ENCODE data around the gene IFIT1. TPM values are rescaled to one million over a fixed set of nuclear protein-coding genes. Genes with fewer than 3 reads are reported as not detected.

Gene IFIT1
- total and polyA plus RNA-seq, 2 donors (not counting 3 experiments of a cell fraction or from before 2014, with no cell fraction given): 0.51 to 0.75 TPM

DNA sequence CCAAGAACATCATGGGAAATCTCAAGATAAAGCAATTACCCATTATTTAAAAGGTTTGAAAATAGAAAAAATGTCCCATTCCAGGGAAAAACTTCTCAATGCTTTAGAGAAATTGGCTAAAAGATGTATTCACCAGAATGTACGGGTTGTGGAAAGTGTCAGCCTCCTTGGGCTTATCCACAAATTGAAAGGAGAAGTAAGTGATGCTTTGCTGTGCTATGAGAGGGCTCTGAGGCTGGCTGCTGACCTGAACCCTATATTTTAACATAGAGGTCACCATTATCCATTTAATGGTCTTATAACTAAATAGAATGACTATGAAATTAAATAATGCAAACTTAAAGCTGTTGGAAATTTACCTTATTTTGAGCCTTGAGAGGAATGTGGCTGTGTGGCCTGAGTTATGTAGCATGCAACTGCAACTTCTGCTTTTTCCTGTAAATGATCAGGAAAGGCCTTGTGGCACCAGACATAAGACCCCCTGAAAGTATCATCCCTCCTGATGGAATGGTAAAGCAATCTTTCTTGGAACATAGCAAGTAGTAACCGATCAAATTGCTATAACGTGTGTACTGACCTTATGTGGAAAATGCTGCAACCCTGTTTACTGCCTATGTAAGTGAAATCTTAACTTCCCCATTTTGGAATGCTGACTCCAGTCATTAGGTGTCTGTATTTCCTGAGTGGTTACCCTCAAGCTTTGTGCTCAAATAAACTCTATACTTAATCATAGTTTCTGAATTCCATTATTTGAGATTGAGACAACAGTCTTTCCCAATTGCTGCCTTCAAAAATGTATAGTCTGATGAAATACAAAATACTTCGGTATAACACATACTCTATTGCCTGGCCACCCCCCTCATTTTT, 7.7 kb upstream of the IFIT1 start:
- Histone ChIP-seq H3K9me1 (replicated peaks; ENCODE audit: control insufficient read depth, extremely low read depth, insufficient read depth, low read length) (no peaks in the 10 kb centered on the region), H3K4me1 (ENCODE audit: control insufficient read depth, extremely low read depth, insufficient read depth, low read length) (no peaks in the 10 kb centered on the region), H3K4me3 (replicated peaks in 1 of 3; ENCODE audit: insufficient read depth in 1 of 3, low read depth in 1 of 3, low read length in 3 of 3) (no peak overlapping the region), H3K27ac (ENCODE audit: insufficient read depth, low read depth, low read length) (no peak overlapping the region), H3K9ac (replicated peaks; ENCODE audit: extremely low read depth, insufficient read depth, low read length) (no peak overlapping the region), H4K20me1 (replicated peaks; ENCODE audit: control insufficient read depth, extremely low read depth, insufficient read depth, low read length) (no peaks in the 10 kb centered on the region), H3K36me3 (ENCODE audit: control insufficient read depth in 2 of 2, extremely low read depth in 1 of 2, insufficient read depth in 2 of 2, low read length in 2 of 2) (no peaks in the 10 kb centered on the region), H3K79me2 (ENCODE audit: control insufficient read depth, insufficient read depth, low read length) (no peaks in the 10 kb centered on the region), H3K27me3 (ENCODE audit: control insufficient read depth in 2 of 2, insufficient read depth in 2 of 2, low read length in 2 of 2) (peaks cover 14 to 16% of the 10 kb centered on the region in 2 experiments), H2AFZ (ENCODE audit: low read depth, low read length) (no peak overlapping the region), H3K4me2 (ENCODE audit: insufficient read depth, low read length) (no peak overlapping the region), H3K9me3 (replicated peaks; ENCODE audit: control insufficient read depth, insufficient read depth, low read length) (no peaks in the 10 kb centered on the region)
- TF ChIP-seq EZH2 (IDR thresholded peaks at IDR 0.05; ENCODE audit: borderline replicate concordance, low read depth, low read length, severe bottlenecking) (no peak), JUN (IDR thresholded peaks at IDR 0.05; ENCODE audit: borderline replicate concordance, insufficient read depth, insufficient read length, low read depth) (no peak), FOS (IDR thresholded peaks at IDR 0.05; ENCODE audit: borderline replicate concordance, insufficient read depth, low read length) (no peak), POLR2AphosphoS5 (IDR thresholded peaks at IDR 0.05; ENCODE audit: insufficient read depth, low read depth, low read length) (no peak), MYC (IDR thresholded peaks at IDR 0.05; ENCODE audit: low read depth, low read length) (no peak), POLR2A (IDR thresholded peaks at IDR 0.05; ENCODE audit: low read depth, low read length) (no peak), GATA2 (IDR thresholded peaks at IDR 0.05; ENCODE audit: insufficient read depth, insufficient read length, low read depth, low read length) (no peak)
- TF ChIP-seq, protein P1, sequence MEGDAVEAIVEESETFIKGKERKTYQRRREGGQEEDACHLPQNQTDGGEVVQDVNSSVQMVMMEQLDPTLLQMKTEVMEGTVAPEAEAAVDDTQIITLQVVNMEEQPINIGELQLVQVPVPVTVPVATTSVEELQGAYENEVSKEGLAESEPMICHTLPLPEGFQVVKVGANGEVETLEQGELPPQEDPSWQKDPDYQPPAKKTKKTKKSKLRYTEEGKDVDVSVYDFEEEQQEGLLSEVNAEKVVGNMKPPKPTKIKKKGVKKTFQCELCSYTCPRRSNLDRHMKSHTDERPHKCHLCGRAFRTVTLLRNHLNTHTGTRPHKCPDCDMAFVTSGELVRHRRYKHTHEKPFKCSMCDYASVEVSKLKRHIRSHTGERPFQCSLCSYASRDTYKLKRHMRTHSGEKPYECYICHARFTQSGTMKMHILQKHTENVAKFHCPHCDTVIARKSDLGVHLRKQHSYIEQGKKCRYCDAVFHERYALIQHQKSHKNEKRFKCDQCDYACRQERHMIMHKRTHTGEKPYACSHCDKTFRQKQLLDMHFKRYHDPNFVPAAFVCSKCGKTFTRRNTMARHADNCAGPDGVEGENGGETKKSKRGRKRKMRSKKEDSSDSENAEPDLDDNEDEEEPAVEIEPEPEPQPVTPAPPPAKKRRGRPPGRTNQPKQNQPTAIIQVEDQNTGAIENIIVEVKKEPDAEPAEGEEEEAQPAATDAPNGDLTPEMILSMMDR (IDR thresholded peaks at IDR 0.05; ENCODE audit: extremely low read depth in 1 of 2, insufficient read depth in 1 of 2, low read depth in 1 of 2, low read length in 2 of 2): no peak
- TF ChIP-seq, protein P2, sequence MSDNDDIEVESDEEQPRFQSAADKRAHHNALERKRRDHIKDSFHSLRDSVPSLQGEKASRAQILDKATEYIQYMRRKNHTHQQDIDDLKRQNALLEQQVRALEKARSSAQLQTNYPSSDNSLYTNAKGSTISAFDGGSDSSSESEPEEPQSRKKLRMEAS (IDR thresholded peaks at IDR 0.05; ENCODE audit: insufficient read depth, insufficient read length): no peak
- intact Hi-C loops (cut with micrococcal nuclease) (no loop called here), dilution Hi-C loops (cut with MboI; ENCODE audit: extremely low pct_ligation_motif_present, low sequenced_read_pairs) (no loop called here)
- FAIRE-seq: no peak
- BruUV-seq (replicated peaks): no TSS peak
- DNase-seq (ENCODE audit: low read depth, low spot score): no peak
- ChIA-PET POLR2A (no interaction called here), CTCF (interaction anchor here (1.3 kb wide), 1 partner anchor 15 kb away, joined by 5 read pairs; no protein-coding TSS in a partner anchor)

Measured in endothelial cell of umbilical vein (primary cell).